22Rv1 (cell line): Measurements from ENCODE around the gene AICDA.

ENCODE experiments used
- CTCF ChIP-seq: fragments of 450-650 bp; IDR thresholded peaks from 2 replicates; pipeline ENCODE4 v1.5.1; 2017; ENCODE audit warnings: mild to moderate bottlenecking
- ZFX ChIP-seq: fragments of 450-650 bp; IDR thresholded peaks from 2 replicates; pipeline ENCODE4 v1.6.1; 2017; ENCODE audit warnings: antibody characterized with exemption, borderline replicate concordance

GRCh38 chr12:8615206-8615605, 2.5 kb upstream of the AICDA start:
- TF ChIP-seq CTCF = no peak
- no peak for TF ChIP-seq ZFX
